Nephron (organoid): ENCODE measurements around the gene SERTAD2.
A peak's percentile ranks its signal among the peaks of the same experiment; 100 is the strongest.

Experiments used
- H3K27ac Mint-ChIP-seq, 3 experiments: 2 replicates each; pipeline ENCODE4 v1.8.0; 2020; ENCODE audit warnings: mixed read lengths in 3 of 3, mild to moderate bottlenecking in 2 of 3, moderate library complexity in 1 of 3
- H3K27me3 Mint-ChIP-seq: 2 replicates; pipeline ENCODE4 v1.8.0; 2021; ENCODE audit warnings: low read depth, mild to moderate bottlenecking, moderate library complexity, mixed read lengths
- H3K36me3 Mint-ChIP-seq: 2 replicates; pipeline ENCODE4 v1.8.0; 2020; ENCODE audit warnings: low read depth, mixed read lengths
- H3K4me1 Mint-ChIP-seq: 2 replicates; pipeline ENCODE4 v1.8.0; 2020; ENCODE audit warnings: mixed read lengths
- H3K4me3 Mint-ChIP-seq, 3 experiments: 2 replicates each; pipeline ENCODE4 v1.8.0; 2020; ENCODE audit warnings: mild to moderate bottlenecking in 3 of 3, mixed read lengths in 3 of 3, moderate library complexity in 2 of 3
- H3K9me3 Mint-ChIP-seq: 2 replicates; pipeline ENCODE4 v1.8.0; 2020; ENCODE audit warnings: mixed read lengths
- TF ChIP-seq, protein P1 (sequence below), 3 experiments: fragments of 200-600 bp; sonication (generic); IDR thresholded peaks; one replicate each; pipeline ENCODE4 v1.5.0; 2021; ENCODE audit warnings: antibody characterized with exemption in 3 of 3; ENCODE audit not compliant: unreplicated experiment in 3 of 3

Gene SERTAD2

DNA sequence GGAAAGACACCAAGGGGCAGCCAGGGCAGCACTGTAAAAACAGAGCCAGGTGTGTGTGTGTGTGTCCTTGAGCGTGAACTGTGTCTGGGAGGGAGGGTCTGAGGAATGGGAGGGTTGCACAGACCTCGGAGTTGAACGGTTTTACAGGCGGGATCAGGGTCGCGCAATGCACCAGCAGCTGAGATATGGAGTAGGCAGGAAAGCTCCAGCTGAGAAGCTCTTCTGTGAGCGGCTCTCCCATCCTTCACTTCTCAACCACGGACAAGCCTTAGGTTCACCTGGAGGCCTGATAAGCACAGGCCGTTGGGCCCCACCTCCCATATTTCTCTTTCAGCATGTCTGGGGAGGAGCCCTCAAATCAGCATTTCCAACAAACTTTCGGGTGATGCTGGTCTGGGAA lies 12.1 kb downstream of the SERTAD2 start:
- no peaks in the 10 kb centered on the region for H3K27me3 Mint-ChIP-seq
- peaks cover 5% of the 10 kb centered on the region for H3K36me3 Mint-ChIP-seq
- peak overlapping the region; percentile 74 to 97 (median 84) for H3K27ac Mint-ChIP-seq
- H3K9me3 Mint-ChIP-seq = no peaks in the 10 kb centered on the region
- TF ChIP-seq, protein P1, sequence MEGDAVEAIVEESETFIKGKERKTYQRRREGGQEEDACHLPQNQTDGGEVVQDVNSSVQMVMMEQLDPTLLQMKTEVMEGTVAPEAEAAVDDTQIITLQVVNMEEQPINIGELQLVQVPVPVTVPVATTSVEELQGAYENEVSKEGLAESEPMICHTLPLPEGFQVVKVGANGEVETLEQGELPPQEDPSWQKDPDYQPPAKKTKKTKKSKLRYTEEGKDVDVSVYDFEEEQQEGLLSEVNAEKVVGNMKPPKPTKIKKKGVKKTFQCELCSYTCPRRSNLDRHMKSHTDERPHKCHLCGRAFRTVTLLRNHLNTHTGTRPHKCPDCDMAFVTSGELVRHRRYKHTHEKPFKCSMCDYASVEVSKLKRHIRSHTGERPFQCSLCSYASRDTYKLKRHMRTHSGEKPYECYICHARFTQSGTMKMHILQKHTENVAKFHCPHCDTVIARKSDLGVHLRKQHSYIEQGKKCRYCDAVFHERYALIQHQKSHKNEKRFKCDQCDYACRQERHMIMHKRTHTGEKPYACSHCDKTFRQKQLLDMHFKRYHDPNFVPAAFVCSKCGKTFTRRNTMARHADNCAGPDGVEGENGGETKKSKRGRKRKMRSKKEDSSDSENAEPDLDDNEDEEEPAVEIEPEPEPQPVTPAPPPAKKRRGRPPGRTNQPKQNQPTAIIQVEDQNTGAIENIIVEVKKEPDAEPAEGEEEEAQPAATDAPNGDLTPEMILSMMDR (IDR thresholded peaks at IDR 0.05; ENCODE audit: unreplicated experiment in 3 of 3) = no peak
- H3K4me3 Mint-ChIP-seq = peak overlapping the region; percentile 6 to 55 (median 11)
- peaks cover 88% of the 10 kb centered on the region for H3K4me1 Mint-ChIP-seq

DNA sequence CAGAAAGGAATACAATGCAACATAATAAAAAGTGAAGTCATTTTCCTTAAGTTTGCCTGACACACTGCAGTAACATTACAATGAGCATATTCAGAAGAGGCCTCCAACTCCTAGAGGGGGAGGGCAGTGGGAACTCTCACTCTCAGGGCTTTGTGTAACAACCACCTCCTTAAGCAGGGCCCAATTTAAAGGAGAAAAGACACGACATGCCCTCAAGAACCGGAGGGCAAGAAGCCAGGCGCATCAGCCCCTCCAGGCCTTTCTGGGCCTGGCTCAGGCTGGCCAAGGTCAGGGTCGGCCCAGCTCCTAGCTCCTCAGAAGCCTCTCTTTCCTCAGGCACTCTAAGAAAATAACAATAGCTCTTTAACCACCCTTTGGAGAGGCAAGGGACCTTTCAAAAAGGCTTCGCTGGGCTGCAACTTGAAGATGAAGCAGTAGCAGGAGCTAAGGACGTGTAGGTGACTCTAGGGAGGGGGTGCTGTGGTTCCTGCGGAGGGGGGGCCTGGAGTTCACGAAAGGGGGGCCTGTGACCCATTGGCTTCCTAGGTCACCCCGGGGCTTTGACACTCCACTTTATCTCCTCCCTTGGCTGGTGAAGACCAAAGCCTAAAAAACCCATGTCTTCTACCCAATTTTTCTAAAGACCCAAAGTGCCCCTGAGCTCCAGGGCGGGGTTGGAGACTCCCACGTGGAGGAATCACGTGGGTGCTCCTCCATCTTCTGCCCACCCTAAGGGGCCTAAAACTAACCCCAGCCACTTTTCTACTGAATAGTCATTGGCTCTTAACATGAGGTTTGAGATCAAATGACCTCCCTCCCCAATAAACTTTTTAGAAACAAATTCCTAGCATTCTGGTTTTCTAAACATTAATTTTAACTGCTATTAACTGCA lies 13.3 kb downstream of the SERTAD2 start:
- peaks cover 88% of the 10 kb centered on the region for H3K4me1 Mint-ChIP-seq
- TF ChIP-seq, protein P1 (IDR thresholded peaks at IDR 0.05; ENCODE audit: unreplicated experiment in 3 of 3) = no peak
- no peak overlapping the region for H3K4me3 Mint-ChIP-seq
- no peaks in the 10 kb centered on the region for H3K9me3 Mint-ChIP-seq
- no peaks in the 10 kb centered on the region for H3K27me3 Mint-ChIP-seq
- peak overlapping the region; percentile 45 to 97 (median 84) for H3K27ac Mint-ChIP-seq
- peaks cover 16% of the 10 kb centered on the region for H3K36me3 Mint-ChIP-seq

DNA sequence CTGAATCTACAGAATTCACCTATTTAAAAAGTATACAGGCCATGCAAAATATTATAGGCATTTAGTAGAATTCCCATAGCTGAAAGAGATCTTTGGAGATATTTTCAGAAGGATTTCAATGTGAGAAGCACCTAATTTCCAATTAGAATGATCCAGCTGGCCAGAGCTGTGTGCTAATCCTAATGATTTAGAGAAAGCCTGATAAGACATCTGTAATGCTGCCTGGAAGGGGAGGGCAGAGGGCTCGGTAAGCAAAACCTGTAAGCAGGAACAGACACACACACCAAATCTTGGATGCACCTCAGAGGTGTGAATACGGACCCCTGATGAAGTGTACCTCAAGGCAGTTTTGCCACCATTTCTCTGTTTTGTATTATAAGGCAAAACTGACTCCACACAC lies 14.0 kb downstream of the SERTAD2 start:
- Mint-ChIP-seq H3K27ac (peak overlapping the region; percentile 33 to 84 (median 45)), H3K4me1 (peaks cover 81% of the 10 kb centered on the region), H3K27me3 (no peaks in the 10 kb centered on the region), H3K36me3 (peaks cover 17% of the 10 kb centered on the region), H3K9me3 (no peaks in the 10 kb centered on the region), H3K4me3 (no peak overlapping the region)
- TF ChIP-seq, protein P1 (IDR thresholded peaks at IDR 0.05; ENCODE audit: unreplicated experiment in 3 of 3) = no peak

DNA sequence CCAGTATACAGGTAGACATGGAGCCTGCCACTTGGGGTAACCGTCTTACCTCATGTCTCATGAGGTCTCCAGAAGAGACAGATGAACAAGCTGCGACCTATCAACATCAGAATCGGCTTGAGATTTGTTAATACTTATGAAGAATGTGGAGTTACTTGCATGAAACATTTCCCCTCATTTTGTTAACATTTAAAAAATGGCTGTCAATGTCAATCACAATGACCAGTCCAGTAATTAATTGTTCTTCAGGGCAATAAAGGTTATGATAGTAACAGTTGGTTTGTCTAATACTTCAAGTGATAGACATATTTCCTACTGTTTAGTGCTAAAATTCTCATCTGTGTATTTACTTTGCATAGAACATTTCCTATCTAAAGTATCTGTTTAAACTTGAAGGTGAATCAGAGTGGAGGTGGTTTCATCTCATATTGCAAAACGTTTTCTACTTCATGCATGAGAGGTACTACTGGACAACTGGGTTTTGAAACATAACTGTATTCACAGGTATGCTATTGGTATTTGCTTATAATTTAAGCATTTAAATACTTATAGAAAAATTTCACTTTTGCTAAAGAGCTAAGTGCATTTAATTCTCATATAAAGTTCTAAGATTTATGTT lies 15.1 kb downstream of the SERTAD2 start:
- H3K4me1 Mint-ChIP-seq = peaks cover 79% of the 10 kb centered on the region
- peak overlapping the region in 2 of 3 experiments; percentile 15 to 64 for H3K27ac Mint-ChIP-seq

DNA sequence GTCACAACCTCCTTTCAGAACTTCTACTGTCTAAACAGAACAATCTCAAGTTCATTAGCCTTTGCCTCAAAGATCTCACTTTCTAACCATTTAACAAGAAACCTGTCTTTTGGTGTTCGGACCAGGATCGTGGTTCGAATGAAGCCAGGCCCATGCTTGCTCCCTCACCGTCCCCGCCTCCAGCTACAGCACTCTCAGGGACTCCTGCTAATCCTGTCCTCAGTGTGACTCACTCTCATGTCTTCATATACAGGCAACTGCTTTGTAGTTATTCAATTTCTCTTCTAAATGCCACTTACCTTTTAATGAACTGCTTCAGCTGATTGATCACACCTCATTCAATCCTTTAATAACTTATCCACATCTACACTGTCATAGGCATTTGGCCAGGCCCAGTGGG lies 15.8 kb downstream of the SERTAD2 start:
- Mint-ChIP-seq H3K36me3 (peaks cover 29% of the 10 kb centered on the region), H3K27ac (peak overlapping the region; percentile 15 to 75 (median 64)), H3K4me3 (no peak overlapping the region), H3K9me3 (no peaks in the 10 kb centered on the region), H3K4me1 (peaks cover 79% of the 10 kb centered on the region), H3K27me3 (no peaks in the 10 kb centered on the region)
- TF ChIP-seq, protein P1 (IDR thresholded peaks at IDR 0.05; ENCODE audit: unreplicated experiment in 3 of 3) = no peak

More for the DNA sequence above, 15.1 kb downstream of the SERTAD2 start:
- Mint-ChIP-seq H3K4me3 (no peak overlapping the region), H3K27me3 (no peaks in the 10 kb centered on the region), H3K36me3 (peaks cover 25% of the 10 kb centered on the region), H3K9me3 (no peaks in the 10 kb centered on the region)
- TF ChIP-seq, protein P1 (IDR thresholded peaks at IDR 0.05; ENCODE audit: unreplicated experiment in 3 of 3) = no peak
